Colon (tissue), 2 donors: ENCODE data around the gene SYTL3.
"Not testable (repeated sequence)": the region's sequence is repeated elsewhere in the genome, so short reads cannot be mapped to it uniquely, and the experiment has no call there.

ENCODE experiments used
- FAIRE-seq: peaks from 2 replicates; lab custom pipeline; 2012; peaks lifted over from hg19 to GRCh38; lab: Jason Lieb, UNC
- donor health status: control.
- donor health status: control.

Gene SYTL3

GRCh38 chr6:158701268-158701667 is 51.4 kb downstream of the SYTL3 start:
- not testable (repeated sequence) for FAIRE-seq

- no peak for FAIRE-seq
These were observed 53.4 kb downstream of the SYTL3 start for GRCh38 chr6:158703111-158703836.

DNA sequence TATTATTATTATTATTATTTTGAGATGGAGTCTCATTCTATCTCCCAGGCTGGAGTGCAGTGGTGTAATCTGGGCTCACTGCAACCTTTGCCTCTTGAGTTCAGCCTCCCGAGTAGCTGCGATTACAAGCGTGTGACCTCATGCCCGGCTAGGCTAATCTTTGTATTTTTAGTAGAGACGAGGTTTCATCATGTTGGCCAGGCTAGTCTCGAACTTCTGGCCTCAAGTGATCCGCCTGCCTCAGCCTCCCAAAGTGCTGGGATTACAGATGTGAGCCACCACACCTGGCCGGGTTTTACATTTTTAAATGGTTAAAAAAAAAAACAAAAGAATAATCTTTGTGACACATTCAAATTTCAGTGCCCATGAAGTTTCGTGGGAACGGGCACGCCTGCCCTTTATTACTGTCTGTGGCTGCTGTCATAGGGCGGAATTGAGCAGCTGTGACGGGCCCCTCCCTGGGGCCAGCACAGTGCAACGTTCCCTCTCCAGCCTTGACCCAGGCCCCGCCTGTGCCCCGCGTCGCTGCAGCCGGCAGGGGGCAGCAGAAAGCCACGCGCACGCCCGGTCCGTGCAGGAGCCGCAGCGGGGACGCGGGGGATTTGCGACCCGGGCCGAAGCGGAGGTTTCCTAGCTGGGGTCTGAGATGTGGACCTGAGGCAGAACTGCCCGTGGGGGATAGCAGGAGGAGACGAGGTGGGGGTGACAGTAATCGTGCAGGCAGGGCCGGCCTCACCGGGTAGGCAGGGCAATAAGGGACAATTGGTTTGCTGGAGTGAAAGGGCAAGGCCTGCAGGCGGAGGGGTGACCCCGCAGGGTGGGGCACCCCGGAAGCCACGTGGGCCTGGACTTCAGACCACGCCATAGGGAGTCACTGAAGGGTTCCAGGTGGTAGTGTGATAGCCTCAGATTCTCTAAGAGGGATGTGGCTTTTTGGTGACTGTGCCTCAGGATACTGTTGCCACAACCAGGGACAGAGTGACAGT is 54.3 kb downstream of the SYTL3 start:
- FAIRE-seq: peak; percentile 47

GRCh38 chr6:158705386-158706126 is 55.7 kb downstream of the SYTL3 start:
- no peak for FAIRE-seq

GRCh38 chr6:158706369-158706982 is 56.6 kb downstream of the SYTL3 start:
- no peak for FAIRE-seq

GRCh38 chr6:158707120-158707820 is 57.4 kb downstream of the SYTL3 start:
- FAIRE-seq: no peak

- FAIRE-seq: no peak
These were observed 58.0 kb downstream of the SYTL3 start for GRCh38 chr6:158707821-158708195.

GRCh38 chr6:158708239-158708638 is 58.4 kb downstream of the SYTL3 start:
- no peak for FAIRE-seq

DNA sequence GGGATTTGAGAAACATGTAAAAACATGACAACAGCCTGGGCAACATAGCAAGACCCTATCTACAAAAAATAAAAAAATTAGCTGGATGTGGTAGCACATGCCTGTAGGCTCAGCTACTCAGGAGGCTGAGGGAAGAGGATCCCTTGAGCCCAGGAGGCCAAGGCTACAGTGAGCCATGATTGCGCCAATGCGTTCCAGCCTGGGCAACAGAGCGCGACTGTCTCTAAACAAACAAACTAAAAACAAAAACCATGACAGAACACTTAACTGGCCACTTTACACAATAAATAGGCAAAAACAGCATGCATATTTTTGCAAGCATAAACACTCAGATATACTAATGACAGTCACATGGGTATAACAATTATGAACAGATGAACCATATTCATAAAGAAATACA is 60.0 kb downstream of the SYTL3 start:
- FAIRE-seq: no peak

- FAIRE-seq: no peak
These were observed 61.4 kb downstream of the SYTL3 start for GRCh38 chr6:158711264-158711663.

- no peak for FAIRE-seq
These were observed 63.6 kb downstream of the SYTL3 start for GRCh38 chr6:158713469-158713868.

DNA sequence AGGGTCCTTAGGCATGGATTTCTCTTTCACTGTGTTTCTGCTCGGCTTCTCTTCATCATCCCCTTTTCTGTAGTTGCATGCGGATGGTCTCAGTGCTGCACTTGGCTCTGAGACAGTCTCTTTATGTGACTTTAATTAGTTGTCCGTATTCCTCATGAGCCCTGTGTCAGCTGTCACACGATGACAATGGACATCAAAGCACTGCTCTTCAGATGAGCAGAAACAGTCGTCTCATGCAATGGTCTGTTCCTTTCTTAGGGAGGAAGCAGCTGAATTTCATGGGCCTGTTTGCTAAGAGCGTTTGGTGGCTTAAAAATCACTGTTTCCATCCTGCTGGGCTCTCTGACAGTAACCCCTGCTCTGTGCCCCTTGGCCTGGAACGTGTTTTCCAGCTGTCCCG is 64.9 kb downstream of the SYTL3 start:
- no peak for FAIRE-seq

- no peak for FAIRE-seq
These were observed 65.8 kb downstream of the SYTL3 start for GRCh38 chr6:158715330-158716311.

DNA sequence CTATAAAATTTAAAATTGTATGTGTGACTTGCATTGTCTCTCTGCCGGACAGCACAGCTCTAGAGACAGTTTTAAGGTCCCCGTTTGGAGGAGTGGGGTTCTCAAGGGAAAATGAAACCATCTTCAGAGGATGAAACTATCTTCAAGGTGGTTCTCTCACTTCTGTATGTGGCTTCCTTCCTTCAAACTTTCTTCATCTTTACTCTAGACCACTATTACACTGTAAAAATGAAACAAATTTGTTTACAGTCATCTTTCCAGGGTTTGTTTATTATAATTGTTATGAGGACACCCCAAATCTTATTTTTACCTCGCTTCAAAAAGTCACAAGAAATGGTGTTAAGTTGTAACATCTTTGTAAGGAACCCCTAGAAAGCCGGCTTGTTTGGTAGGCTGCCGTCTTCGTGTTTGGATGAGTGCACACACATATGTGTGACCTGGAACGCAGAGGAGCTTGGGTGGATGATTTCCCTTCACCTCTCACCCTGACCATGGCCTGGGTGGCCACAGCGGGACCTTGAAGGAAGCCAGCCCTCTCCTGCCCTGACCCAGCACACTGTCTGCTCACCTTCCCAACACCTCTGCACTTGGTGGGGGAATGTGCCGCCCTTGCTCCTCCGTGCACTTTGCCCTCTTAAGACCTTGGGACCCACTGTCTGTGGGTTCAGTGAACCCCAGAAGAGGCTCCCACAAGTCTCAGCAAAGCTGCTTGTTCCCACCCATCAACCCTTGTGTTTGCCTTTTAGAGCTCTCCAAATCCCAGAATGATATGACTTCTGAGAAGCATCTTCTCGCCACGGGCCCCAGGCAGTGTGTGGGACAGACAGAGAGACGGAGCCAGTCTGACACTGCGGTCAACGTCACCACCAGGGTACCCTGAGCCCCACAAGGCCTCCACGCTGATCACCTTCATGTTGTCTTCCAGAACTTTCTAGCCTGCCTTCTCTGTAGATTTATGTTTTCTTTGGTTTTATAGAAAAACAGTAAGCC is 67.8 kb downstream of the SYTL3 start:
- no peak for FAIRE-seq

- no peak for FAIRE-seq
These were observed 68.7 kb downstream of the SYTL3 start for GRCh38 chr6:158718461-158719046.

DNA sequence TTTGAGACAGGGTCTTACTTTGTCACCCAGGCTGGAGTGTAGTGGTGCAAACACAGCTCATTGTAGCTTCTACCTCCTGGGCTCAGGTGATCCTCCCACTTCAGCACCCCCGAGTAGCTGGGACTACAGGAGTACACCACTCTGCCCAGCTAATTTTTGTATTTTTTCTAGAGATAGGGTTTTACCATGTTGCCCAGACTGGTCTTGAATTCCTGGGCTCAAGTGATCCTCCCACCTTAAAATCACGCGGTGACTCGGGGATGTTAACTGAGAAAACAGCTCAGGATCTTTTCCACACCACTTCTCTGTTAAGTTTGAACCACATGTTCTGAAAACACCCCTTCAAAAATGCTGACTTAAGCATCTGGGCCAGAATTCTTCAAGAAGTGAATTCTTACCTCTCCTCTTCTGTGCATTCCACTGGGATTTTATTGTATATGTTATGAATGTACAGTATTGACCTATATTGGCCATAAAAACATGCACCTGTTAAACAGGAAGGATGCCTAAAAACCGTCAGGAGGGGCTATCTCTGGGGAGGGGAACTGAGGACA is 72.4 kb downstream of the SYTL3 start:
- FAIRE-seq: no peak

DNA sequence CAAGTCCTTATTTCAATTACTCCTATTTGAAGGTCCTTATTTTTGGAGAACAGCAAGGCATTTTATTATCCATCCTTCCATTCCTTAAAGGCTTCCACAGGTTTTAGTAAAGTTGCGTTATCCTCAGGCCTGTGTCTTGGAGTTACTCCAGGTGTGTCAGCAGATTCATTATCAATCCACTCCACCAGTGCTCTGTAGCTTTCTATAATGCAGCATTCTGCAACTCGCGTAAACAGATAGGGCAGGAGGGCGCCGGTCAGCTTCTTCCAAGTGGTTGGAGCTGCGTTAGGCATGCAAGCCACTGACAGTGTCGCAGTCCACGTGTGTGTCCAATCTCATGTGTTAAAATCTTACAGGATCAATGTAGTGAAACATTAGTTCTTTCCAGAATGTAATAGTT is 75.8 kb downstream of the SYTL3 start:
- no peak for FAIRE-seq

DNA sequence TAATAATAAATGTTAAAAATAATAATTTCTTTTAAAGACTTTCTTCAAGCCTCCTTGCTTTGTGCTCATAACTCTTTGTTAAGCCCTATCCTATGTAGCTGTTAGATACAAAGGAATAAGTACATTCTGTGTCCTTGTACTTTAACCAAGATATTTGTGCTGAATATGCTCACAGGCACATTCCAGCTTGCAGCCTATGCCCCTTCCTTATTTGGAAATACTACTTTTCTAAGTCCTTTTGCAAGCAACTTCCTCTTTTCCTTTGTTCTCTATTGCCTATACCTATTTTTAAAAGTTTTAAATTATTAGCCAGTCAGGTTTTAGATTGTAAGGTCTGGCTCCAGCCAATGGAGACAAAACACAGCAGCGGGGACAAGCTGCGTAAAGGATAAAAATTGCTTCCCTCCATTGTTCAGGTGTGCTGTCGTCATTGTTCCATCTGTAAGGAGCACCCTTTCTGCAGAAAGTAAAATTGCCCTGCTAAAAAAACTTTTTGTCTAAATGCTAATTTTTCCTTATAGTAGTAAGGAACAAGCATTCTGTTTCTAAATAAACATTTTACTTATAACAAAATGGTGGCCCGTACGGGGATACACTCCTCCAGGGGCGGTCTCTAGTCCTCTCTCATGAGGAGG is 80.2 kb downstream of the SYTL3 start:
- no peak for FAIRE-seq
